Adrenal gland (tissue), 12 donors: ENCODE data around the gene VRK2. TPM values are rescaled to one million over a fixed set of nuclear protein-coding genes. Genes with fewer than 3 reads are reported as not detected.
A peak's percentile ranks its signal among the peaks of the same experiment; 100 is the strongest.
"Not testable (repeated sequence)": the region's sequence is repeated elsewhere in the genome, so short reads cannot be mapped to it uniquely, and the experiment has no call there.

Source experiments
- DNase-seq, 7 donors: peaks; one replicate each; pipeline ENCODE4 v3.0.0-alpha.2; 2019 to 2020
- H3K27ac ChIP-seq, 5 donors: fragments of 200-600 bp; sonication (generic) in 4 of 5; 1 replicate in 3 of 5; 2 replicates in 2 of 5; pipeline versions ENCODE4 v1.5.1 to v1.8.0; 2016 to 2020; ENCODE audit warnings: mild to moderate bottlenecking in 1 of 5
- H3K27me3 ChIP-seq: fragments of 200-600 bp; 2 replicates; pipeline ENCODE4 v1.8.0; 2021
- H3K36me3 ChIP-seq, 2 donors: fragments of 200-600 bp; replicated peaks in 1 of 2; 1 replicate in 1 of 2; 2 replicates in 1 of 2; pipeline versions ENCODE4 v1.5.1 to v1.8.0; 2018 to 2022
- H3K4me1 ChIP-seq, 2 donors: fragments of 200-600 bp; replicated peaks in 1 of 2; 1 replicate in 1 of 2; 2 replicates in 1 of 2; pipeline versions ENCODE4 v1.5.1 to v1.8.0; 2018 to 2021
- H3K4me3 ChIP-seq, 4 donors: fragments of 200-600 bp; sonication (generic) in 3 of 4; one replicate each; pipeline ENCODE4 v1.5.1; 2016 to 2018
- H3K9me3 ChIP-seq, 3 donors: fragments of 200-600 bp; sonication (generic) in 1 of 3; replicated peaks in 1 of 3; 1 replicate in 2 of 3; 2 replicates in 1 of 3; pipeline versions ENCODE4 v1.5.1 to v1.8.0; 2016 to 2021
- CTCF ChIP-seq, 6 experiments: fragments of 450-650 bp in 4 of 6; fragments of 200-600 bp in 2 of 6; sonication (generic) in 1 of 6; IDR thresholded peaks; 1 replicate in 5 of 6; 2 replicates in 1 of 6; pipeline versions ENCODE4 v1.5.1 to v1.8.0; 2016 to 2021; ENCODE audit warnings: antibody characterized with exemption in 6 of 6, mild to moderate bottlenecking in 2 of 6, moderate library complexity in 1 of 6
- POLR2A ChIP-seq, 2 donors: fragments of 450-650 bp; IDR thresholded peaks; one replicate each; pipeline ENCODE4 v1.6.1; 2017; ENCODE audit warnings: antibody characterized with exemption in 2 of 2, mild to moderate bottlenecking in 2 of 2, moderate library complexity in 1 of 2
- WGBS, 4 donors: extraction: QIAGEN DNeasy Blood & Tissue Kit in 2 of 4; methylation state at CpG; one replicate each; pipeline versions ENCODE4 v1.1.5 to v1.1.7; 2013 to 2017; 5-methylcytosine and 5-hydroxymethylcytosine counted together
- intact Hi-C, 2 donors: fragments of 100-400 bp; cut with DNase I; formaldehyde crosslinking; loops; one replicate each; pipeline versions ENCODE4 v1.14.1 to v1.15.0; 2022 to 2023
- polyA plus RNA-seq, 3 donors: library from polyadenylated mRNA; stranded (reverse); fragments of 200-250 nt in 2 of 3; fragments of 350-450 nt in 1 of 3; fragmentation: Illumina TruSeq in 1 of 3; extraction: RNeasy Lipid Tissue Mini Kit (QIAGEN cat#74804) in 1 of 3; gene quantifications; one replicate each; pipeline ENCODE4 v1.2.3, GENCODE V29; 2013 to 2014
- total RNA-seq, 9 donors: library from RNA; depleted of rRNA in 4 of 9; stranded (reverse); fragments of >200 nt in 4 of 9; fragments of 120-200 nt in 1 of 9; fragmentation: NEBNext Ultra II Directional in 1 of 9; extraction: Animal tissue kit (Norgen Biotek cat#: 25700) in 1 of 9; gene quantifications; one replicate each; pipeline versions ENCODE4 v1.1.0 to v1.2.4, GENCODE V29; 2013 to 2023
- donor health status: healthy with polysubstance abuse.
- donor health status: Bipolar disorder and iron deficiency.
- donor health status: DM: yes; HTN: yes; CAD: no.
- donor health status: DM: no; HTN: no; CAD: no.
- donor health status: DM: no; HTN: no; CAD: no.
- donor health status: DM: yes; HTN: yes; CAD: no.

The VRK2 gene
- total and polyA plus RNA-seq, 12 donors: 11.2 to 31.8 (median 19.6) TPM

GRCh38 chr2:58106896-58107295, 60.3 kb downstream of the VRK2 start:
- TF ChIP-seq CTCF (IDR thresholded peaks at IDR 0.05) (no peak), POLR2A (IDR thresholded peaks at IDR 0.05) (no peak)
- no peak for DNase-seq
- no peak overlapping the region for H3K4me3 ChIP-seq
- intact Hi-C loops: no loop called here
- no peaks in the 10 kb centered on the region for H3K36me3 ChIP-seq
- peaks cover 0 to 12% of the 10 kb centered on the region in 2 donors for H3K4me1 ChIP-seq
- H3K9me3 ChIP-seq: no peaks in the 10 kb centered on the region
- no peaks in the 10 kb centered on the region for H3K27me3 ChIP-seq
- no peak overlapping the region for H3K27ac ChIP-seq

- no peaks in the 10 kb centered on the region for H3K9me3 ChIP-seq
- H3K4me1 ChIP-seq: peaks cover 0 to 12% of the 10 kb centered on the region in 2 donors
- intact Hi-C loops: no loop called here
- no peak for TF ChIP-seq CTCF (IDR thresholded peaks at IDR 0.05)
- TF ChIP-seq POLR2A (IDR thresholded peaks at IDR 0.05): no peak
- WGBS, 4 donors: 77 to 86% (median 83%) methylated on average over 10 of the region's 10 CpGs
- no peaks in the 10 kb centered on the region for H3K36me3 ChIP-seq
- H3K4me3 ChIP-seq: no peak overlapping the region
- peak overlapping the region in 1 of 5 donors; percentile 67 for H3K27ac ChIP-seq
- DNase-seq: peak in 1 of 7 donors; percentile 23
- H3K27me3 ChIP-seq: no peaks in the 10 kb centered on the region
These were observed 61.5 kb downstream of the VRK2 start for GRCh38 chr2:58107803-58108710.

GRCh38 chr2:58109481-58109880, 62.9 kb downstream of the VRK2 start:
- TF ChIP-seq POLR2A (IDR thresholded peaks at IDR 0.05) (no peak), CTCF (IDR thresholded peaks at IDR 0.05) (no peak)
- Histone ChIP-seq H3K27me3 (no peaks in the 10 kb centered on the region), H3K27ac (no peak overlapping the region), H3K9me3 (no peaks in the 10 kb centered on the region), H3K4me1 (peaks cover 0 to 12% of the 10 kb centered on the region in 2 donors), H3K36me3 (no peaks in the 10 kb centered on the region), H3K4me3 (no peak overlapping the region)
- intact Hi-C loops: no loop called here
- no peak for DNase-seq
- WGBS, 4 donors: 95 to 98% (median 97%) methylated on average over 2 of the region's 2 CpGs

- TF ChIP-seq POLR2A (IDR thresholded peaks at IDR 0.05): no peak
- no peak for TF ChIP-seq CTCF (IDR thresholded peaks at IDR 0.05)
- WGBS, 4 donors: 94 to 99% (median 97%) methylated on average over 5 to 6 of the region's 6 CpGs
- no peak overlapping the region for H3K4me3 ChIP-seq
- no peak for DNase-seq
- no peaks in the 10 kb centered on the region for H3K9me3 ChIP-seq
- intact Hi-C loops: no loop called here
- no peaks in the 10 kb centered on the region for H3K36me3 ChIP-seq
- H3K27me3 ChIP-seq: no peaks in the 10 kb centered on the region
- no peak overlapping the region for H3K27ac ChIP-seq
- peaks cover 0 to 12% of the 10 kb centered on the region in 2 donors for H3K4me1 ChIP-seq
These were observed 64.2 kb downstream of the VRK2 start for GRCh38 chr2:58110765-58111164.

- H3K27ac ChIP-seq, intact Hi-C loops, H3K27me3 ChIP-seq, H3K4me1 ChIP-seq, H3K4me3 ChIP-seq, H3K9me3 ChIP-seq, DNase-seq, H3K36me3 ChIP-seq: not testable (repeated sequence)
- WGBS, 4 donors: 96 to 98% (median 98%) methylated on average over 9 of the region's 9 CpGs
These were observed 67.0 kb downstream of the VRK2 start for GRCh38 chr2:58113563-58113962.
